Diencephalon (tissue), 1 donor: Measurements from ENCODE around the gene TLE7. TPM values are rescaled to one million over a fixed set of nuclear protein-coding genes. Genes with fewer than 3 reads are reported as not detected.

Source experiments
- total RNA-seq: library from RNA; depleted of rRNA; stranded (reverse); fragments of >200 nt; gene quantifications from one replicate; pipeline ENCODE4 v1.2.3, GENCODE V29; 2014

The TLE7 gene
- not detected for total RNA-seq

GRCh38 chr16:71442051-71442440, at the start of gene TLE7:
Gene TLE7, minus strand, starts transcription at chr16:71442054. Its CDS starts 8,730 bp downstream, at chr16:71433324.

GRCh38 chr16:71489122-71489521, 47.3 kb upstream of the TLE7 start, which contains the start of gene ZNF19:
Gene ZNF19, minus strand, starts transcription at chr16:71489324. Its CDS starts 7,210 bp downstream, at chr16:71482114.

DNA sequence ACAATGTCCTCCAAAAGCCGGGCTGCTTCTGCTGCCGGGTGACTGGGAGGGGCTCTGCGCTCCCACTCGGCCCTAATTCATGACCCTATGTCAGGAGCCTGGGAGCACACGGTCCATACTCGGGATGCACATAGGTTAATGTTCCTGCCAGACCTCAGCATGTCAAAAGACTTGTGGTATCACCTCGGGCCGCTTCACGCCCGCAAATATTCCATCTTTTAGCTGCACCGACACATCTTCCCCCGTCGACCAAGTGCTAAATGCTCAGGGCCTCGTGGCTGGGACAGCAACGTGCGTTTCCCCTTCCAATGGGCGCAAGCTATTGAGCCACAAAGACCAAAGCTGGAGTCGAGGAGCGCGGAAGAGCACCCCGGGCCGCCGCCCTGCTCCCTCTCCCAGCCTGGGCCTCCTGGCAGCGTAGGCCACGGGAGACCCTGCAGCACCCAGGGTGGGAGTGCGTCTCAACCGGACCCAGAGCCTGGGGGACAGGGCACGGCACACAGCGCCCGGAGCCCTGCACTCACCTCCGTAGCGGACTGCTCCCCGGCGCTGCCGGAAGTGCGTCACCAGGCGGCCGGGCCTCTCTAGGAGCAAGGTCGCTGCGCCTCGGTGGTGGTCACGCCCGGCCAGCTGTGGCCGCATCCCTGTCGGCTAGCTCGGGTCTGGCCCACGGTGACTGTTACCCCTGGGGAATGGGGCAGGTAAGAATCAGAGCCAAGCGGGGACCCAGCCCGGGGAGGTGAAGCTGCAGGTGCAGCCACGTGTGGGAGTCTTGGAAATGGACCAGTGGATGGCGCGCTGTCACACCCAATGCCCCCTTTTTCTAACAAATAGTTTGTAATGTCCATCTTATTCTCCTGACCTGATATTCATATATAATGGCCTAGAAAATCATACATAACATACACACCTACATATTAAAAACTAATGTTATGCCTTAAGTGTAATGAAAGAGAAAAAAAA, 20.1 kb upstream of the TLE7 start, which contains the start of gene ZNF23:
Gene ZNF23, minus strand, starts transcription at position 562 of the 963 bp plus-strand sequence. CDS start 5,451 bp downstream, outside the sequence.

Other genes starting within 250 kb of the TLE7 start
- 48.7 TPM for gene HYDIN, start 211.3 kb downstream of the TLE7 start, total RNA-seq
- 43.8 TPM for gene CMTR2, start 152.7 kb downstream of the TLE7 start, total RNA-seq
- 208 TPM for gene CALB2, start 83.3 kb downstream of the TLE7 start, total RNA-seq
- 18.9 TPM for gene ZNF23, start 20.2 kb upstream of the TLE7 start, total RNA-seq
- 10.4 TPM for gene ZNF19, start 47.3 kb upstream of the TLE7 start, total RNA-seq
- gene CHST4, start 84.4 kb upstream of the TLE7 start, total RNA-seq, result 0.46 TPM
- not detected for gene TAT, start 135.0 kb upstream of the TLE7 start, total RNA-seq
- gene MARVELD3, start 184.1 kb upstream of the TLE7 start, total RNA-seq, result 0.69 TPM